Activated T-cell treated with anti-CD3 and anti-CD28 coated beads, Interleukin-2, amount 50 U/mL, for 48 hours (primary cell): ENCODE results near the gene DARS1.

Experiments used
- DNase-seq, 2 experiments: peaks; one replicate each; pipeline ENCODE4 v3.0.0-alpha.2; 2020

DARS1 gene

GRCh38 chr2:136015699-136016098, 30.3 kb upstream of the DARS1 start:
- no peak for DNase-seq

DNA sequence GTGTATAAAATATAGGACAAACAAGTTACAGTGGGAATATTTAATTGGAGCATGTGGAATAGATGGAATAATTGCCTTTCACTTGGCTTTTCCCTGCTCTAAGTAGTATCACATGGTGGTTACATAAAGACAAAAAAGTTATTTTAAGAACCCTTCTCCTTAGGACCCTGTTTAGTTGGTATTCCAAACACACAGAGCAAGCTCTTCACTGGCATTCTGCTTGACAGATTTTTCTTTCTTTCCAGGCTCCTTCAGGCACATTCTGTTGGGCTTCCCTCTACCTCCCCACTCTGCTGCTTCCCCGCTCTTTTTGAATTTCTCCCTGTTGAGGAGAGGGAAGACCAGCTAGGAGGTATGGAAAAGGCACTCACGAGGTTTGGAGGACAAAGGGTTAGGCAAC, 29.0 kb upstream of the DARS1 start:
- DNase-seq = no peak

GRCh38 chr2:136013955-136014354, 28.5 kb upstream of the DARS1 start:
- no peak for DNase-seq

GRCh38 chr2:136013136-136013685, 27.8 kb upstream of the DARS1 start:
- no peak for DNase-seq

- no peak for DNase-seq
Measured at GRCh38 chr2:136012315-136012714, 26.9 kb upstream of the DARS1 start.

DNA sequence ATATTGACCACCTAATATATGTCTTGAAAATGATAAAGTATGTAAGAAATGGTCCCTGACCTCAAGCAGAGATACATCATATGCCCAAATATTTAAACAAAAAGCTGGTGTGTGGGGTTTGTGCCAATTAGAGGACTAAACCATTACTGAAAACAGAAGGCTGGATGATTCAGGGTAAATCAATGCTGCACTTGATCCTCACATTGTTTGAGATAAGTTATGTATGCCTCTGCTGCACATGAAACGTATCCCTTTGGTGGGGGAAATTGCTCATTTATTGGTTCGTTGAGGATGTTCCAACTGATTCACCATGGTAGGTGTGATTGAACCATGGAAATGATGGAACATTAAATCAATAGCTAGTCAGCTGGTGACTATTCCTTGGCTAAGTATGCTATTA, 24.7 kb upstream of the DARS1 start:
- DNase-seq = no peak

- DNase-seq = peak; percentile 73 to 77
Measured at GRCh38 chr2:136008205-136008865, 22.9 kb upstream of the DARS1 start.

DNA sequence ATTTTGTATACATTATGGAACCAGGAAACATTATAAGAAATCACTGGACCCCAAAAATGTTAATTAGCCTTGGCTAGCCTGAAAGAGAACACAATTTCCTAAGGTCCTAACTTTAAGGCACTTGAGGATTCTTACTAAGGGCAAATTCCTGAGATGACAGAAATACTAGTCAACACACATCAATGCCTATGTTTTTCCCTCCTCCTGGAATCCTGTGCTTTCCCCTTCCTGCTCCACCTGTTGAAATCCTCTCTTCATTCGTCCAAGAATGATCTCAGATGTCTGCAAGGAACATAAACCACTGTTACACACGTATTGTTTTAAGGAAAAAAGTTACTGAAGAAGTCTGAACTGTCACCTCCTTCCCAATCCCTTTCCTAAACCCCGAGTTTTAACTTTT, 21.2 kb upstream of the DARS1 start:
- no peak for DNase-seq

- DNase-seq = no peak
Measured at GRCh38 chr2:136005462-136006196, 20.2 kb upstream of the DARS1 start.

DNA sequence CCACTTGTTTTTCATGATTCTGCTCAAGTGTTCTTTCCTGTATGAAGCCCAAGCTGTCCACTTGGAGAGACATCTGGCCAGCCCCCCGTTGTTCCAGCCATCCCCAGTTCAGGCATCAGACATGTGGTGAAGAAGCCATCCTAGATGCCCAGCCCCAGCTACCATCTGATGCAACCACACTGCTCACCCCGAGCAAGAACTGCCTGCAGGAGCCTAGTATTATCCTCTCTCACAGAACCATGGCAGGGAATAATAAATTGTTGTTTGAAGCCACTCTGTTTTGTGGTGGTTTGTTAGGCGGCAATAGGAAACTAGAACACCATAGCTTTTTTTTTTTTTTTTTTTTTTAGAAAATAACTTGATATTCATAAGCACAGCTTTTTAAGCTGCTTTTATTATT, 19.5 kb upstream of the DARS1 start:
- no peak for DNase-seq

DNA sequence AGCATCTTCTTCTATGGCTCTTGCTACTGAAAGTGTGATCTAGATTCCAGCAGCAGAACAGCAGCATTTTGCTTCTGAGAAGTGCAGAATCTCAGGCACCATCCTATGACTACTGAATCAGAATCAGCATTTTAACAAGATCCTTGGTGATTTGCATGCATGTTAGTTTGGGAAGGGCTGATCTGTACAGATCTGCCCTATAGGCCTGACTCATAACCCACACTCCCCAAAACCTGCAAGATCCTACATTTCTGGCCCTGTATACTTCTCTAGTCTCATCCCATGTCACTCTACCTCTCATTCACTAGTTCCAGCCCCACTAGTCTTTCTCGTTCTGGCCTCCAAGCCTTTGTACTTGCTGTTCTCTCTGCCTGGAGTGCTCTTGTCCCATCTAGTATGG, 15.7 kb upstream of the DARS1 start:
- no peak for DNase-seq

GRCh38 chr2:136000502-136000901, 15.1 kb upstream of the DARS1 start:
- DNase-seq = no peak

- DNase-seq = no peak
Measured at GRCh38 chr2:135999899-136000298, 14.5 kb upstream of the DARS1 start.

- DNase-seq = no peak
Measured at GRCh38 chr2:135998879-135999278, 13.5 kb upstream of the DARS1 start.

DNA sequence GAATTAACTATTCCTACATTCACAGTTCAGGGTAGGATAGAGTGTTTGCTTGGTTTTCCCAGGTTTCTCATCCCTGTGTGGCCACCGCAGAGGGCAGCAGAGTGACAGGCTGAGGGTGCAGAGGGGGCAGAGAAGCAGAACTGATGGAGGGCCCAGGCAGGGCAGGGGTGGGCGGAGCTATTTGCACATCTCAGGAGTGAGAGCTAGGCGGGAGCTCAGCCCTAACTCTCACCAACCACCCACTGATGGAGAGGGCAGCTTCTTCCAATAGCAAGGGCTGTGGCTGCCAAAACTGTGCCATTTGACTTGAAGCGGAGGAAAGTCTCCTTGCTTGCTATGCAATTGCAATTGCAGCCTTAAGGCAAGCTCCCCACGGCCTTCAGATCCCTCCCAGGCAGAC, 12.0 kb upstream of the DARS1 start:
- no peak for DNase-seq

GRCh38 chr2:135996304-135996703, 10.9 kb upstream of the DARS1 start:
- DNase-seq = no peak

GRCh38 chr2:135994281-135994680, 8.9 kb upstream of the DARS1 start:
- no peak for DNase-seq

GRCh38 chr2:135993421-135993820, 8.0 kb upstream of the DARS1 start:
- no peak for DNase-seq

DNA sequence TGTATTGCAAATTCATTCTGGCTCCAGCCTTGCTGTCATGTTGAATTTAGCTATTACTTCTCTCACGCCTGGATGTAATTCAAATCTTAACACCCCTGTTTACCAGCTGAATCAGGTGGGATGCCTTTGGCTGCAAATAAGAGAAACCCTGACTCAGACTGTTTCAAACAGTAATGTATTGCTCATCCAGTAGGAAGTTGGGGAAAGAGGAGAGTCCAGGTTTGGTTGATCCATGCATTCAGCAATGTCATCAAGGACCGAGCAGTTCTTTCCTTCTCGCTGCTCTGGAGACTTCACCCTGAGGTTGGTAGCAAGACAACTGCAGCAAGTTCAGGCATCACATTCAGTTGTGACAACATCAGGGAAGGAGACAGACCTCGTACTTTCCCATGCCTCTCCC, 6.4 kb upstream of the DARS1 start:
- DNase-seq = no peak

DNA sequence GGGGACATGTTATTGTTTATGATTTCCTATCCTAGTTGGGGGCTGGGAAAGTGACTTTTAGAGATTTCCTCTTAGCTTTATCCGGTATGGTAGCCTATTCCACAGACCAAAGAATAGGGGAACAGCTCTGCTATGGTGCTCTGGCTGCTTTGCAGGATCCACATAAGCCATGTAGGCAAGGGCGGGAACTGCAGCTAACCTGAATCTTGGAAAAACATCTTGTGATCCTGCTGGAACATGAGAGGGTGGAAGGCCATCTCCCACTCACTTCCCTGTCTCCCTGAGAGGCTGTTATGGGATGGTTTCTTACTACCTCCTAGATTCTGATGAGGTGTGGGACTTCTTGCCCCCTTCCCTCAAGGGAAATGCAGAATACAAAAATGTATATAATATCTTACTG, 2.0 kb upstream of the DARS1 start:
- DNase-seq = no peak

DNA sequence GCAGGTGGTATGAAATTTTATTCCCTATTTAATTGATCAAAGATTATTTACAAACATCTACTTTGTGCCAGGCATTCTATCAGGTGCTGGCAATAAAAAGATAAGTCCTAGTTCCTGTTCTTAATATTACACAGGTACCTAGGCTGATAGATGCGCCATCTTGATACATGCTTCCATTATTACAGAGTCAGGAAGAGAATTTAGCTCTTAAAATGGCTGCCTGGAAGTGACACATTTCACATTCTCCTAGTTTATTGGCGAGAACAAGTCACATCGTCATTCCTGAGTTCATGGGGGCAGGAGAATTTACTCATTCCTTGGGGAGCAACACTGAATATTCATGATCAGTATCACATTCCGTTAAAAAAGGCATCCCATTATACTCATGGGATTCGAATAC, 1.1 kb upstream of the DARS1 start:
- no peak for DNase-seq

DNA sequence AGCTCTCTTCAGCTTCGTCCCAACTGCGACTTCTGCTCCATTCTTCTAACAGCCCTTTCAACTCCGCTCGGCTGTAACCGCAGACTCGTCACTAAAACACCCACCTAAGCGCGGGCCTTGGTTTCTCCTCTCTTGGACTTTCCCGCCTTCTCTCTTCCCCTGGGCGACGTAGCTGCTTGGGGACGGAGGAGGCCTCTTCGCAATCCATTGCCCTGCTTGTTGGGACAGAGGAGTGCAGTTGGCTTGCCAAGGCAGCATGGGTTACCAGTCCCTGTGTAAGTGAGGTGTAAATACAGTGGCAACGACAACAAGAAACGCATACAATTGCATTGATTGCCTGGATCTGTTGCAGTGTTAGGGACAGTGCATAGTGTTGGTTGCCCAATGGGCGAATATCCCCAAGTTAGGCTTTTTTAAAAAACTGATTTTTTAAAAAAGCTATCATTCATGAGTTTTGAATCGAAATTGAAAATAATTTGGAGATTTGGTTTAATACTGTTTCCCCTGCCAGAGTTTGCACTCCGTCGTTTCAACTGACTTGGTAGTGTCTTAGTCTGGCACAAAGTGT, 484 bp upstream of the DARS1 start:
- DNase-seq = peak; percentile 92

DNA sequence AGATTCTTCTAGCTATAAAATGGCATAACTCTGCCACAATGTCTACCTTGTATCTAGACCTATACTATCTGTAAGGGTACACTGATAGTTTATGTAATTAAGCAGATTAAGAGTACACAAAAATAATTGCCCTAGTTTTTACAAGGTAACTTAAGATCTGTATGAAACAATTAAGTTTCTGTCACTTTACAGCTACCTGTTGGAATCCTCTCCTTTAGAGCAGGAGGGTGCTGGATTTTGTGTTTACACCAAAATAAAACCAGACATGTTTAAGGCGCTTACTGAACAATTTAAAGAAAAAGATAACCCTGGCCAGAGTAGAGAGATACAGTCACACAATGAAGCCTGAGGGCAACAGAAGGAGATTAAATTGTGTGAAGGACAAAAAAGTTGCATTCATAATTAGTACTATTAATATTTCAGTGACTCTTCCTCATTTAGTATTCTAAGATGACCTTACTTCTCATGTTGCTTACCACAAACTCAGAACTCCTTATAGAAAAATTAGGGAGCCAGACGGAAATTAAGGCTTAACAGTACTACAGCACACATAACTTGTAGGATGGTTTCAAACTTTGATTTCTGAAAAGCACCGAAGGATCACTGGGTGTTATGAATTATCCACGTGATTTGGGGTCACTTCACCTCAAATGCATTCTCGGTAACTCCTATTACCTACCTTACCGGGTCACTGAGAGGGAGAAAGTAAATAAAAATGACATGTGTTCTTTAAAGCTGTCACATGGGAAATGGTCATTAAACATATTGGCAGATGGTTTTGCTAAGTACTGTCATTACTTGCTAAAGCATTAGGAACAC, 1.0 kb downstream of the DARS1 start:
- no peak for DNase-seq
